Sigmoid colon (tissue), 7 donors: ENCODE measurements around the gene TTC21B. TPM values are rescaled to one million over a fixed set of nuclear protein-coding genes. Genes with fewer than 3 reads are reported as not detected.

Source experiments
- DNase-seq: peaks from one replicate; pipeline ENCODE4 v3.0.0-alpha.2; 2019
- H3K27ac ChIP-seq, 4 donors: fragments of 200-600 bp; sonication (generic); one replicate each; pipeline ENCODE4 v1.5.1; 2016 to 2019; ENCODE audit warnings: mild to moderate bottlenecking in 1 of 4
- H3K27me3 ChIP-seq, 3 donors: fragments of 200-600 bp; sonication (generic); one replicate each; pipeline ENCODE4 v1.5.1; 2019; ENCODE audit warnings: mild to moderate bottlenecking in 1 of 3
- H3K36me3 ChIP-seq, 4 donors: fragments of 200-600 bp; sonication (generic); one replicate each; pipeline ENCODE4 v1.5.1; 2016 to 2019
- H3K4me1 ChIP-seq, 4 donors: fragments of 200-600 bp; sonication (generic); one replicate each; pipeline ENCODE4 v1.5.1; 2017 to 2019
- H3K4me3 ChIP-seq, 4 donors: fragments of 200-600 bp; sonication (generic); one replicate each; pipeline ENCODE4 v1.5.1; 2017 to 2019; ENCODE audit warnings: mild to moderate bottlenecking in 2 of 4, moderate library complexity in 1 of 4
- H3K9me3 ChIP-seq, 4 donors: fragments of 200-600 bp in 3 of 4; sonication (generic) in 3 of 4; one replicate each; pipeline versions ENCODE4 v1.5.1 to v1.6.1; 2013 to 2019
- EP300 ChIP-seq, 4 donors: sonication (generic); formaldehyde crosslinking; IDR thresholded peaks; one replicate each; pipeline ENCODE4 v1.6.1; 2017; ENCODE audit warnings: antibody characterized with exemption in 4 of 4
- POLR2A ChIP-seq, 2 donors: fragments of 450-650 bp; IDR thresholded peaks; one replicate each; pipeline ENCODE4 v1.6.1; 2016; ENCODE audit warnings: antibody characterized with exemption in 2 of 2, mild to moderate bottlenecking in 2 of 2, moderate library complexity in 2 of 2
- POLR2AphosphoS5 ChIP-seq, 4 donors: sonication (generic); formaldehyde crosslinking; IDR thresholded peaks; one replicate each; pipeline ENCODE4 v1.6.1; 2017; ENCODE audit warnings: antibody characterized with exemption in 4 of 4
- WGBS, 2 donors: extraction: QIAGEN DNeasy Blood & Tissue Kit; methylation state at CpG; one replicate each; pipeline ENCODE4 v1.1.7; 2013; 5-methylcytosine and 5-hydroxymethylcytosine counted together
- intact Hi-C: fragments of 100-400 bp; cut with DNase I; formaldehyde crosslinking; loops from one replicate; pipeline ENCODE4 v1.15.1; 2023
- polyA plus RNA-seq, 3 donors: library from polyadenylated mRNA; stranded (reverse); fragments of 200-250 nt; gene quantifications; one replicate each; pipeline ENCODE4 v1.2.3, GENCODE V29; 2013
- total RNA-seq, 4 donors: library from RNA; depleted of rRNA; stranded (reverse); fragments of >200 nt; gene quantifications; one replicate each; pipeline ENCODE4 v1.1.0, GENCODE V29; 2016
- TF ChIP-seq, protein P1 (sequence below), 4 experiments: fragments of 450-650 bp in 3 of 4; fragments of 200-600 bp in 1 of 4; IDR thresholded peaks; one replicate each; pipeline ENCODE4 v1.5.1; 2016 to 2019; ENCODE audit warnings: antibody characterized with exemption in 4 of 4, mild to moderate bottlenecking in 3 of 4, moderate library complexity in 2 of 4
- donor health status: healthy with polysubstance abuse.
- donor health status: Bipolar disorder and iron deficiency.
- donor health status: healthy.

The TTC21B gene
- total and polyA plus RNA-seq, 7 donors = 2.4 to 33.5 (median 15.6) TPM

DNA sequence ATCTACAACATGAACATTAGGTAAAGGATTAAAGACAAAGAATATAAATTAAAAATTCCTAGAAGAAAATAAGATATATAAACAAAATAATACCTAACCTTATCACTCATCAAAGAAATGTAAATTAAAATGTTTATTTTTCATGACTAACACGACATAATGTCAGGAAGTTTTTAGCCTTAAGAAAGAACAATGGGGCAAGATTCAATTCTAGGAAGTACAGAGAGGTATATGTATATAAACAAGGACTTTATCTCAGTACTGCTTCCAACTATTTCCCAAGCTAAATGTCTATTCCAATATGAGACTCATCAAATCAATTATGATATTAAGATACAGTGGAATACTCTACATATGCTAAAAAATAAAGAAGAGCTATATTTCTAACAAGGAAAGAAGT lies 44.1 kb downstream of the TTC21B start:
- no peak for DNase-seq
- peaks cover 0 to 75% (median 3%) of the 10 kb centered on the region in 4 donors for H3K36me3 ChIP-seq
- H3K27ac ChIP-seq = no peak overlapping the region
- WGBS, 2 donors = 31 to 58% methylated on average over 1 of the region's 1 CpG
- no peaks in the 10 kb centered on the region for H3K27me3 ChIP-seq
- H3K4me1 ChIP-seq = no peaks in the 10 kb centered on the region
- no peak overlapping the region for H3K4me3 ChIP-seq
- no peaks in the 10 kb centered on the region for H3K9me3 ChIP-seq
- intact Hi-C loops = no loop called here
- TF ChIP-seq EP300 (IDR thresholded peaks at IDR 0.05) (no peak), POLR2A (IDR thresholded peaks at IDR 0.05) (no peak), POLR2AphosphoS5 (IDR thresholded peaks at IDR 0.05) (no peak)
- TF ChIP-seq, protein P1, sequence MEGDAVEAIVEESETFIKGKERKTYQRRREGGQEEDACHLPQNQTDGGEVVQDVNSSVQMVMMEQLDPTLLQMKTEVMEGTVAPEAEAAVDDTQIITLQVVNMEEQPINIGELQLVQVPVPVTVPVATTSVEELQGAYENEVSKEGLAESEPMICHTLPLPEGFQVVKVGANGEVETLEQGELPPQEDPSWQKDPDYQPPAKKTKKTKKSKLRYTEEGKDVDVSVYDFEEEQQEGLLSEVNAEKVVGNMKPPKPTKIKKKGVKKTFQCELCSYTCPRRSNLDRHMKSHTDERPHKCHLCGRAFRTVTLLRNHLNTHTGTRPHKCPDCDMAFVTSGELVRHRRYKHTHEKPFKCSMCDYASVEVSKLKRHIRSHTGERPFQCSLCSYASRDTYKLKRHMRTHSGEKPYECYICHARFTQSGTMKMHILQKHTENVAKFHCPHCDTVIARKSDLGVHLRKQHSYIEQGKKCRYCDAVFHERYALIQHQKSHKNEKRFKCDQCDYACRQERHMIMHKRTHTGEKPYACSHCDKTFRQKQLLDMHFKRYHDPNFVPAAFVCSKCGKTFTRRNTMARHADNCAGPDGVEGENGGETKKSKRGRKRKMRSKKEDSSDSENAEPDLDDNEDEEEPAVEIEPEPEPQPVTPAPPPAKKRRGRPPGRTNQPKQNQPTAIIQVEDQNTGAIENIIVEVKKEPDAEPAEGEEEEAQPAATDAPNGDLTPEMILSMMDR (IDR thresholded peaks at IDR 0.05) = no peak

DNA sequence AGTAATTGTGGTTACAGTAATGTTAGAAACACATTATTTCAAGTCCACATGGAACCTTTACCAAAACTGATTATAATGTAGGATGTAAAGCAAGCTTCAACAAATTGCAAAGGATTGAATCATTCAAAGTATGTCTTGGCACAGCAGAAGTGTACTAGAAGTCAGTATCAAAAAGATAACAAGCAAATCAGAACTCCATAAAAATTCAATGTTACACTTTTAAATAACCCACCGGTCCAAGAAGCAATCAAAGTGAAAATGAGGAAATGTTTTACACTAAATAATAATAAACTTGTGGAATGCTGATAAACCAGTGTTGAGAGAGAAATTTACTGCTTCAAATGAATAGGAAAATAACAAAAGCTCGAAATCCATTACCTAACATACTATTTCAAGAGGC lies 47.7 kb downstream of the TTC21B start:
- no peaks in the 10 kb centered on the region for H3K9me3 ChIP-seq
- peaks cover 0 to 58% (median 0%) of the 10 kb centered on the region in 4 donors for H3K36me3 ChIP-seq
- TF ChIP-seq POLR2A (IDR thresholded peaks at IDR 0.05) (no peak), POLR2AphosphoS5 (IDR thresholded peaks at IDR 0.05) (no peak)
- H3K27me3 ChIP-seq = no peaks in the 10 kb centered on the region
- WGBS, 2 donors = 27 to 71% methylated on average over 2 of the region's 2 CpGs
- intact Hi-C loops = no loop called here
- DNase-seq = no peak
- H3K27ac ChIP-seq = no peak overlapping the region
- peaks cover 0 to 12% (median 8%) of the 10 kb centered on the region in 4 donors for H3K4me1 ChIP-seq
- no peak overlapping the region for H3K4me3 ChIP-seq

DNA sequence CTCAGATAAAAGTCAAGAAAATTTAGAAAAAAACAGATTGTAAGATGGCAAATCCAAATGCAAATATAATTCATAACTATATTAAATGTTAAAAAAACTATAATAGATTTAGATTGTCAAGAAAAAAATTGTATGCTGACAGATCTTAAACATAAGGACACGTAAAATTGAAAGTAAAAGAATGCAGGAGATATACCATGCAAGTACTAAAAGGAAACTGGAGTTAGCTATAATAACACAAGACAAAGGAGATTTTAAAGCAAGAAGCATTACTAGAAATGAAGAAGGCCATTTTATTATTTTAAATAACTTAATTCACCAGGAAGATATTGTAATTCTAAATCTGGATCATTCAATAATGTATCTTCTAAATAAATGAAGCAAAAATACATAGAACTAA lies 48.3 kb downstream of the TTC21B start:
- WGBS, 2 donors = 88 to 90% methylated on average over 1 of the region's 1 CpG
- no peaks in the 10 kb centered on the region for H3K9me3 ChIP-seq
- no peaks in the 10 kb centered on the region for H3K27me3 ChIP-seq
- intact Hi-C loops = no loop called here
- no peak overlapping the region for H3K4me3 ChIP-seq
- H3K4me1 ChIP-seq = peaks cover 0 to 12% (median 8%) of the 10 kb centered on the region in 4 donors
- TF ChIP-seq POLR2AphosphoS5 (IDR thresholded peaks at IDR 0.05) (no peak), EP300 (IDR thresholded peaks at IDR 0.05) (no peak), POLR2A (IDR thresholded peaks at IDR 0.05) (no peak)
- TF ChIP-seq, protein P1 (IDR thresholded peaks at IDR 0.05) = no peak
- no peak for DNase-seq
- no peak overlapping the region for H3K27ac ChIP-seq
- H3K36me3 ChIP-seq = peaks cover 0 to 54% (median 0%) of the 10 kb centered on the region in 4 donors

DNA sequence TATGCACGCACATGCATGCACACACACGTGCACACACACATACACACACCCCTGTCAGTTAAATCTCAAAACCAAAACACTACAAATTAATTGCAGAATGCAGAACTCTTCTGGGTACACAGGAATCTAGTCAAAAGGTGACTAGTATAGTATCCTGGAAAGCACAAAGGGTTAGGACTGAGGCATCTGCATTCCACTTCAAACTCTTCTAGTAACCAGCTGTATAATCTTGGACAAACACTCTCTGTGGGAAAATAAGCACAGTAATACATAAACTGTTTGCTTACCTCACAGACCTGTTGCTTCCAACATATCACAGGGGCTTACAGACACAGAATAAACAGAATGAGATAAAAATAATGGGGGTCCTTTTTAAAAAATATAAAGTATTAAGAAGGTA lies 49.1 kb downstream of the TTC21B start:
- no peak for DNase-seq
- 97% methylated on average over 2 of the region's 2 CpGs for WGBS, 2 donors
- H3K27me3 ChIP-seq = no peaks in the 10 kb centered on the region
- no peak overlapping the region for H3K27ac ChIP-seq
- no peak for TF ChIP-seq POLR2AphosphoS5 (IDR thresholded peaks at IDR 0.05)
- no peak for TF ChIP-seq EP300 (IDR thresholded peaks at IDR 0.05)
- TF ChIP-seq POLR2A (IDR thresholded peaks at IDR 0.05) = no peak
- TF ChIP-seq, protein P1 (IDR thresholded peaks at IDR 0.05) = no peak
- H3K4me3 ChIP-seq = no peak overlapping the region
- H3K4me1 ChIP-seq = peaks cover 0 to 12% (median 8%) of the 10 kb centered on the region in 4 donors
- peaks cover 0 to 56% (median 0%) of the 10 kb centered on the region in 4 donors for H3K36me3 ChIP-seq
- no peaks in the 10 kb centered on the region for H3K9me3 ChIP-seq
- intact Hi-C loops = no loop called here

DNA sequence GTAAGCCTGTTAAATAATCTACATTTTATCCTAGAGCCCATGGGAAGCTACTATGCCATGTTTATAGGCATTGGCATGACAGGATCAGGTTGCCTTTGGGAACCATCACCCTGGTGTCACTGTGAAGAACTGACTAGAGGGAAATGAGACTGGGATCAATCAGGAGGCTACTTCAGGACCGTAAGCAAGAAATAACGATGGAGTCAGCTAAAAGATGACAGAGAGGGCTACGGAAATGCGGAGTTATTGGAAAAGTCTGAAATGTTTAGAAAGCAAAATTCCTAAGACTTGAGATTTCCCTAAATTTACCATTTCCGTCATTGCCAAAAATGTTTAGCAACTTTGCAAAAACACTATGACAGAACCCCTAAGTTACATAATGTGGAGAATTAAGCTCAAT lies 50.2 kb downstream of the TTC21B start:
- 96 to 97% methylated on average over 5 of the region's 5 CpGs for WGBS, 2 donors
- no peak overlapping the region for H3K4me3 ChIP-seq
- peak overlapping the region in 1 of 4 donors; percentile 8 for H3K27ac ChIP-seq
- no peaks in the 10 kb centered on the region for H3K27me3 ChIP-seq
- TF ChIP-seq, protein P1 (IDR thresholded peaks at IDR 0.05) = no peak
- TF ChIP-seq POLR2A (IDR thresholded peaks at IDR 0.05) = no peak
- TF ChIP-seq EP300 (IDR thresholded peaks at IDR 0.05) = no peak
- no peak for TF ChIP-seq POLR2AphosphoS5 (IDR thresholded peaks at IDR 0.05)
- peaks cover 0 to 12% (median 8%) of the 10 kb centered on the region in 4 donors for H3K4me1 ChIP-seq
- intact Hi-C loops = no loop called here
- peaks cover 0 to 62% (median 0%) of the 10 kb centered on the region in 4 donors for H3K36me3 ChIP-seq
- H3K9me3 ChIP-seq = no peaks in the 10 kb centered on the region
- DNase-seq = no peak
